ENCODE data around the gene NTN1.
A peak's percentile ranks its signal among the peaks of the same experiment; 100 is the strongest.

The NTN1 gene

GRCh38 chr17:9202532-9202931 is 181.2 kb downstream of the NTN1 start:
- DNase-seq: no peak

GRCh38 chr17:9203771-9204425 is 182.6 kb downstream of the NTN1 start:
- DNase-seq: no peak

- no peak for DNase-seq
Measured at GRCh38 chr17:9204637-9205329, 183.5 kb downstream of the NTN1 start.

- peak; percentile 54 for DNase-seq
Measured at GRCh38 chr17:9205520-9206409, 184.5 kb downstream of the NTN1 start.

GRCh38 chr17:9206410-9206703 is 185.0 kb downstream of the NTN1 start:
- no peak for DNase-seq

- no peak for DNase-seq
Measured at GRCh38 chr17:9206741-9207332, 185.5 kb downstream of the NTN1 start.

GRCh38 chr17:9208381-9209105 is 187.2 kb downstream of the NTN1 start:
- DNase-seq: no peak

GRCh38 chr17:9209347-9209746 is 188.0 kb downstream of the NTN1 start:
- DNase-seq: no peak

- no peak for DNase-seq
Measured at GRCh38 chr17:9209781-9210370, 188.6 kb downstream of the NTN1 start.

GRCh38 chr17:9211133-9211765 is 189.9 kb downstream of the NTN1 start:
- no peak for DNase-seq

- DNase-seq: no peak
Measured at GRCh38 chr17:9212376-9213302, 191.3 kb downstream of the NTN1 start.

GRCh38 chr17:9213303-9213640 is 192.0 kb downstream of the NTN1 start:
- no peak for DNase-seq

GRCh38 chr17:9215465-9215864 is 194.2 kb downstream of the NTN1 start:
- DNase-seq: no peak

GRCh38 chr17:9217151-9218056 is 196.1 kb downstream of the NTN1 start:
- no peak for DNase-seq

- DNase-seq: no peak
Measured at GRCh38 chr17:9218064-9218635, 196.8 kb downstream of the NTN1 start.

GRCh38 chr17:9218911-9219310 is 197.6 kb downstream of the NTN1 start:
- DNase-seq: no peak

- DNase-seq: no peak
Measured at GRCh38 chr17:9219631-9220397, 198.5 kb downstream of the NTN1 start.

- peak; percentile 81 for DNase-seq
Measured at GRCh38 chr17:9220398-9221146, 199.3 kb downstream of the NTN1 start.
